Hematopoietic multipotent progenitor cell treated with erythropoietin and hydrocortisone succinate and interleukin-3 and kit ligand, for 6 days (in vitro differentiated cells): ENCODE results near the gene LRP1.

ENCODE experiments used
- DNase-seq: peaks from one replicate; pipeline ENCODE4 v3.0.0-alpha.2; 2015

LRP1 gene

GRCh38 chr12:57178213-57178612 is 49.9 kb downstream of the LRP1 start:
- DNase-seq, result no peak

GRCh38 chr12:57179331-57180086 is 51.2 kb downstream of the LRP1 start:
- DNase-seq, result no peak

GRCh38 chr12:57180321-57180989 is 52.2 kb downstream of the LRP1 start:
- DNase-seq, result no peak

GRCh38 chr12:57181072-57181471 is 52.8 kb downstream of the LRP1 start:
- DNase-seq, result no peak

GRCh38 chr12:57181561-57182155 is 53.4 kb downstream of the LRP1 start:
- no peak for DNase-seq

- DNase-seq, result peak; percentile 84
Measured at GRCh38 chr12:57182918-57183575, 54.8 kb downstream of the LRP1 start.

GRCh38 chr12:57183939-57184725 is 55.8 kb downstream of the LRP1 start:
- no peak for DNase-seq

GRCh38 chr12:57185403-57185802 is 57.1 kb downstream of the LRP1 start:
- no peak for DNase-seq

GRCh38 chr12:57185906-57186508 is 57.7 kb downstream of the LRP1 start:
- no peak for DNase-seq

- no peak for DNase-seq
Measured at GRCh38 chr12:57187222-57188089, 59.2 kb downstream of the LRP1 start.

- DNase-seq, result no peak
Measured at GRCh38 chr12:57188090-57188425, 59.8 kb downstream of the LRP1 start.

GRCh38 chr12:57190037-57190436 is 61.8 kb downstream of the LRP1 start:
- DNase-seq, result peak; percentile 35

- no peak for DNase-seq
Measured at GRCh38 chr12:57190821-57191220, 62.5 kb downstream of the LRP1 start.

- no peak for DNase-seq
Measured at GRCh38 chr12:57191410-57191809, 63.1 kb downstream of the LRP1 start.

- no peak for DNase-seq
Measured at GRCh38 chr12:57192920-57193319, 64.6 kb downstream of the LRP1 start.

GRCh38 chr12:57193706-57194245 is 65.5 kb downstream of the LRP1 start:
- DNase-seq, result no peak

- DNase-seq, result no peak
Measured at GRCh38 chr12:57194253-57194652, 66.0 kb downstream of the LRP1 start.

- no peak for DNase-seq
Measured at GRCh38 chr12:57195186-57195585, 66.9 kb downstream of the LRP1 start.

- no peak for DNase-seq
Measured at GRCh38 chr12:57195611-57196371, 67.5 kb downstream of the LRP1 start.

- no peak for DNase-seq
Measured at GRCh38 chr12:57196439-57196838, 68.2 kb downstream of the LRP1 start.
